GM12878 (cell line): ENCODE results near the gene ABHD6. TPM values are rescaled to one million over a fixed set of nuclear protein-coding genes. Genes with fewer than 3 reads are reported as not detected.

Experiments used
- ATAC-seq: fragments of 200-7000 bp; cut with Tn5 transposase; 3 replicates; pipeline ENCODE4 v1.9.1; 2020; ENCODE audit warnings: mild to moderate bottlenecking, moderate library complexity
- BruUV-seq: library from RNA; stranded (reverse); fragments of 400-500 nt; replicated peaks from 2 replicates; lab custom pipeline; 2021; lab: Mats Ljungman, UMichigan
- CTCF ChIA-PET: fragments of 300-600 bp; sonication (Branson Sonifier 250); formaldehyde crosslinking; extraction: SDS; loops from one replicate; lab custom pipeline; 2021; ENCODE audit warnings: inconsistent platforms; lab: Yijun Ruan, JAX
- POLR2A ChIA-PET: fragments of 350-600 bp; formaldehyde crosslinking; extraction: SDS; loops from one replicate; lab custom pipeline; 2021; ENCODE audit warnings: inconsistent platforms; lab: Charles Lee
- RAD21 ChIA-PET: fragments of 300-600 bp; sonication (Branson Sonifier 250); formaldehyde crosslinking; loops from one replicate; lab custom pipeline; 2023; ENCODE audit warnings: antibody characterized with exemption; ENCODE audit not compliant: unreplicated experiment; lab: Charles Lee
- SMC1A ChIA-PET: fragments of 300-600 bp; sonication (Branson Sonifier 250); formaldehyde crosslinking; loops from one replicate; lab custom pipeline; 2023; ENCODE audit not compliant: unreplicated experiment, uncharacterized antibody; lab: Charles Lee
- DNase-seq: peaks from one replicate; pipeline ENCODE4 v3.0.0-alpha.2; 2011; ENCODE audit warnings: low read depth, low spot score
- FAIRE-seq: peaks from 3 replicates; lab custom pipeline; 2011; peaks lifted over from hg19 to GRCh38; lab: Jason Lieb, UNC
- H2AFZ ChIP-seq: 2 replicates; pipeline ENCODE4 v1.6.0; 2011; ENCODE audit warnings: low read depth, low read length, control low read depth; ENCODE audit not compliant: control insufficient read depth
- H3K27ac ChIP-seq: 2 replicates; pipeline ENCODE4 v1.5.1; 2011; ENCODE audit warnings: control low read depth; ENCODE audit not compliant: control insufficient read depth, insufficient read depth
- H3K27me3 ChIP-seq, 2 experiments: replicated peaks in 1 of 2; 2 replicates each; pipeline versions ENCODE4 v1.6.0 to v1.6.1; 2011; ENCODE audit warnings: low read length in 1 of 2; ENCODE audit not compliant: control insufficient read depth in 2 of 2, insufficient read depth in 2 of 2
- H3K36me3 ChIP-seq, 2 experiments: 2 replicates each; pipeline ENCODE4 v1.5.1; 2011; ENCODE audit warnings: low read length in 1 of 2; ENCODE audit not compliant: control insufficient read depth in 2 of 2, insufficient read depth in 2 of 2
- H3K4me1 ChIP-seq: 2 replicates; pipeline ENCODE4 v1.6.1; 2011; ENCODE audit warnings: mild to moderate bottlenecking, low read length, moderate library complexity, mixed read lengths; ENCODE audit not compliant: control insufficient read depth, insufficient read depth
- H3K4me2 ChIP-seq: 2 replicates; pipeline ENCODE4 v1.6.0; 2011; ENCODE audit warnings: control low read depth; ENCODE audit not compliant: control insufficient read depth, insufficient read depth
- H3K4me3 ChIP-seq: fragments of 200-600 bp; sonication (generic); 2 replicates; pipeline ENCODE4 v1.5.1; 2016
- H3K79me2 ChIP-seq: 2 replicates; pipeline ENCODE4 v1.6.0; 2011; ENCODE audit warnings: low read length; ENCODE audit not compliant: control insufficient read depth, insufficient read depth
- H3K9ac ChIP-seq: 2 replicates; pipeline ENCODE4 v1.8.0; 2011; ENCODE audit warnings: low read length, control low read depth, mixed read lengths; ENCODE audit not compliant: control insufficient read depth, insufficient read depth
- H3K9me3 ChIP-seq: replicated peaks from 3 replicates; pipeline ENCODE4 v1.5.1; 2011; ENCODE audit warnings: mild to moderate bottlenecking, low read length; ENCODE audit not compliant: control insufficient read depth, insufficient read depth
- H4K20me1 ChIP-seq: 2 replicates; pipeline ENCODE4 v1.6.0; 2011; ENCODE audit not compliant: control insufficient read depth, insufficient read depth
- CREM ChIP-seq: IDR thresholded peaks from 2 replicates; pipeline ENCODE4 v1.6.1; 2014; ENCODE audit warnings: antibody characterized with exemption, low read depth
- DPF2 ChIP-seq: fragments of 450-650 bp; IDR thresholded peaks from 2 replicates; pipeline ENCODE4 v1.6.1; 2017; ENCODE audit warnings: mild to moderate bottlenecking
- IKZF1 ChIP-seq: fragments of 450-650 bp; conservative IDR thresholded peaks from 2 replicates; pipeline ENCODE4 v1.6.1; 2017; ENCODE audit warnings: antibody characterized with exemption, mild to moderate bottlenecking
- LARP7 ChIP-seq: fragments of 450-650 bp; IDR thresholded peaks from 2 replicates; pipeline ENCODE4 v1.6.1; 2017; ENCODE audit warnings: mild to moderate bottlenecking
- NBN ChIP-seq: fragments of 450-650 bp; IDR thresholded peaks from 2 replicates; pipeline ENCODE4 v1.6.1; 2016
- TBL1XR1 ChIP-seq: IDR thresholded peaks from 2 replicates; pipeline ENCODE4 v1.6.1; 2012; ENCODE audit warnings: low read depth, low read length, improper control_type of control experiment
- ZSCAN29 ChIP-seq: fragments of 450-650 bp; IDR thresholded peaks from 2 replicates; pipeline ENCODE4 v1.6.1; 2017; ENCODE audit warnings: mild to moderate bottlenecking, moderate library complexity
- in situ Hi-C: fragments of 300-500 bp; cut with MboI; formaldehyde crosslinking; loops from 9 replicates; pipeline ENCODE4 v1.14.3; 2018; ENCODE audit warnings: mixed read lengths
- intact Hi-C: fragments of 100-400 bp; cut with micrococcal nuclease; formaldehyde crosslinking; loops from one replicate; pipeline ENCODE4 v1.14.2; 2022; ENCODE audit not compliant: unreplicated experiment
- polyA plus RNA-seq, 11 experiments: library from polyadenylated mRNA; depleted of rRNA in 4 of 11; unstranded in 6 of 11; stranded (reverse) in 5 of 11; fragments of >200 nt; fragmentation: Nextera tagmentation in 4 of 11; fragmentation: Illumina TruSeq in 1 of 11; extraction: Ambion mirVana in 4 of 11; extraction: Trizol in 1 of 11; gene quantifications; 1 replicate in 1 of 11; 2 replicates in 10 of 11; pipeline versions ENCODE4 v1.2.1 to v1.2.3, GENCODE V29; 2011 to 2016; ENCODE audit warnings: inconsistent platforms in 2 of 11, missing spikeins in 2 of 11, low read depth in 1 of 11
- total RNA-seq, 4 experiments: library from RNA; depleted of rRNA in 3 of 4; stranded (reverse); fragments of >200 nt in 3 of 4; fragmentation: Illumina TruSeq in 1 of 4; extraction: Trizol in 1 of 4; gene quantifications; 2 replicates each; pipeline versions ENCODE4 v1.2.1 to v1.2.3, GENCODE V29; 2013 to 2021
- TF ChIP-seq, protein P1 (sequence below): IDR thresholded peaks from 2 replicates; pipeline ENCODE4 v1.6.1; 2011; ENCODE audit warnings: borderline replicate concordance, low read depth, mild to moderate bottlenecking, moderate library complexity, mixed read lengths, low read length; ENCODE audit not compliant: insufficient read depth; ENCODE audit errors: extremely low read length
- TF ChIP-seq, protein P2 (sequence below): IDR thresholded peaks from 2 replicates; pipeline ENCODE4 v1.6.1; 2012; ENCODE audit warnings: mild to moderate bottlenecking, low read depth, low read length
- TF ChIP-seq, protein P3 (sequence below): fragments of 450-650 bp; IDR thresholded peaks from 2 replicates; pipeline ENCODE4 v1.6.1; 2017; ENCODE audit warnings: mild to moderate bottlenecking, moderate library complexity

The ABHD6 gene
- total and polyA plus RNA-seq, 10 of the 15 experiments (the other 5 are each of a cell fraction or from before 2014, with no cell fraction given), result 1.4 to 33.2 (median 3.2) TPM

DNA sequence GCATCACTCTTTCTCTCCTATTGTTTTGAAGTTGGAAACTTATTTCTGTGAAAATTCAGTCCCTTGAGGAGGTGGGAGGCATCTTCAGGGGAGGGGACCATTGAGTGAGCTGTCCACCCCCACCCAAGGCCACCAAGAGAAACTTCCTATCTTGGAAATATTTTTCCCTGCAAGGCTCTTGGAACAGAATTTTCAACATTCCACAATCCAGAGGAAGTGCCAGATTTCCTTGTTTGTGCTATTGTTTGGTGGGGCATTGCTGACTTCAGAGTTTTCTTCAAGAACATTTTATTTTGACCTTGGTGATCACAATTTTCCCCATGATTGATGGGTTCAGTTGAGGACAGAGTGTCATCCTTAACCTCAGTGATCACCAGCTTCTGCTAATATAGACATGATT lies 38.8 kb upstream of the ABHD6 start:
- DNase-seq (no peak), ATAC-seq (no peak), FAIRE-seq (no peak)
- CTCF ChIA-PET, result interaction anchor here (1.6 to 25.2 kb wide), 2 partner anchors 10 to 15 kb away, joined by 4 to 655 read pairs; partner anchors contain the start of gene DNASE1L3
- H3K4me2 ChIP-seq, result no peak overlapping the region
- TF ChIP-seq CREM, result no peak
- TF ChIP-seq NBN, result no peak
- TF ChIP-seq, protein P1, sequence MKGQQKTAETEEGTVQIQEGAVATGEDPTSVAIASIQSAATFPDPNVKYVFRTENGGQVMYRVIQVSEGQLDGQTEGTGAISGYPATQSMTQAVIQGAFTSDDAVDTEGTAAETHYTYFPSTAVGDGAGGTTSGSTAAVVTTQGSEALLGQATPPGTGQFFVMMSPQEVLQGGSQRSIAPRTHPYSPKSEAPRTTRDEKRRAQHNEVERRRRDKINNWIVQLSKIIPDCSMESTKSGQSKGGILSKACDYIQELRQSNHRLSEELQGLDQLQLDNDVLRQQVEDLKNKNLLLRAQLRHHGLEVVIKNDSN, result no peak
- TF ChIP-seq IKZF1, result no peak
- TF ChIP-seq, protein P2, sequence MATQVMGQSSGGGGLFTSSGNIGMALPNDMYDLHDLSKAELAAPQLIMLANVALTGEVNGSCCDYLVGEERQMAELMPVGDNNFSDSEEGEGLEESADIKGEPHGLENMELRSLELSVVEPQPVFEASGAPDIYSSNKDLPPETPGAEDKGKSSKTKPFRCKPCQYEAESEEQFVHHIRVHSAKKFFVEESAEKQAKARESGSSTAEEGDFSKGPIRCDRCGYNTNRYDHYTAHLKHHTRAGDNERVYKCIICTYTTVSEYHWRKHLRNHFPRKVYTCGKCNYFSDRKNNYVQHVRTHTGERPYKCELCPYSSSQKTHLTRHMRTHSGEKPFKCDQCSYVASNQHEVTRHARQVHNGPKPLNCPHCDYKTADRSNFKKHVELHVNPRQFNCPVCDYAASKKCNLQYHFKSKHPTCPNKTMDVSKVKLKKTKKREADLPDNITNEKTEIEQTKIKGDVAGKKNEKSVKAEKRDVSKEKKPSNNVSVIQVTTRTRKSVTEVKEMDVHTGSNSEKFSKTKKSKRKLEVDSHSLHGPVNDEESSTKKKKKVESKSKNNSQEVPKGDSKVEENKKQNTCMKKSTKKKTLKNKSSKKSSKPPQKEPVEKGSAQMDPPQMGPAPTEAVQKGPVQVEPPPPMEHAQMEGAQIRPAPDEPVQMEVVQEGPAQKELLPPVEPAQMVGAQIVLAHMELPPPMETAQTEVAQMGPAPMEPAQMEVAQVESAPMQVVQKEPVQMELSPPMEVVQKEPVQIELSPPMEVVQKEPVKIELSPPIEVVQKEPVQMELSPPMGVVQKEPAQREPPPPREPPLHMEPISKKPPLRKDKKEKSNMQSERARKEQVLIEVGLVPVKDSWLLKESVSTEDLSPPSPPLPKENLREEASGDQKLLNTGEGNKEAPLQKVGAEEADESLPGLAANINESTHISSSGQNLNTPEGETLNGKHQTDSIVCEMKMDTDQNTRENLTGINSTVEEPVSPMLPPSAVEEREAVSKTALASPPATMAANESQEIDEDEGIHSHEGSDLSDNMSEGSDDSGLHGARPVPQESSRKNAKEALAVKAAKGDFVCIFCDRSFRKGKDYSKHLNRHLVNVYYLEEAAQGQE, result no peak
- no peak for TF ChIP-seq ZSCAN29
- TF ChIP-seq, protein P3, sequence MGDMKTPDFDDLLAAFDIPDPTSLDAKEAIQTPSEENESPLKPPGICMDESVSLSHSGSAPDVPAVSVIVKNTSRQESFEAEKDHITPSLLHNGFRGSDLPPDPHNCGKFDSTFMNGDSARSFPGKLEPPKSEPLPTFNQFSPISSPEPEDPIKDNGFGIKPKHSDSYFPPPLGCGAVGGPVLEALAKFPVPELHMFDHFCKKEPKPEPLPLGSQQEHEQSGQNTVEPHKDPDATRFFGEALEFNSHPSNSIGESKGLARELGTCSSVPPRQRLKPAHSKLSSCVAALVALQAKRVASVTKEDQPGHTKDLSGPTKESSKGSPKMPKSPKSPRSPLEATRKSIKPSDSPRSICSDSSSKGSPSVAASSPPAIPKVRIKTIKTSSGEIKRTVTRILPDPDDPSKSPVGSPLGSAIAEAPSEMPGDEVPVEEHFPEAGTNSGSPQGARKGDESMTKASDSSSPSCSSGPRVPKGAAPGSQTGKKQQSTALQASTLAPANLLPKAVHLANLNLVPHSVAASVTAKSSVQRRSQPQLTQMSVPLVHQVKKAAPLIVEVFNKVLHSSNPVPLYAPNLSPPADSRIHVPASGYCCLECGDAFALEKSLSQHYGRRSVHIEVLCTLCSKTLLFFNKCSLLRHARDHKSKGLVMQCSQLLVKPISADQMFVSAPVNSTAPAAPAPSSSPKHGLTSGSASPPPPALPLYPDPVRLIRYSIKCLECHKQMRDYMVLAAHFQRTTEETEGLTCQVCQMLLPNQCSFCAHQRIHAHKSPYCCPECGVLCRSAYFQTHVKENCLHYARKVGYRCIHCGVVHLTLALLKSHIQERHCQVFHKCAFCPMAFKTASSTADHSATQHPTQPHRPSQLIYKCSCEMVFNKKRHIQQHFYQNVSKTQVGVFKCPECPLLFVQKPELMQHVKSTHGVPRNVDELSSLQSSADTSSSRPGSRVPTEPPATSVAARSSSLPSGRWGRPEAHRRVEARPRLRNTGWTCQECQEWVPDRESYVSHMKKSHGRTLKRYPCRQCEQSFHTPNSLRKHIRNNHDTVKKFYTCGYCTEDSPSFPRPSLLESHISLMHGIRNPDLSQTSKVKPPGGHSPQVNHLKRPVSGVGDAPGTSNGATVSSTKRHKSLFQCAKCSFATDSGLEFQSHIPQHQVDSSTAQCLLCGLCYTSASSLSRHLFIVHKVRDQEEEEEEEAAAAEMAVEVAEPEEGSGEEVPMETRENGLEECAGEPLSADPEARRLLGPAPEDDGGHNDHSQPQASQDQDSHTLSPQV, result no peak
- no peak for TF ChIP-seq LARP7
- TF ChIP-seq TBL1XR1, result no peak
- no peak for TF ChIP-seq DPF2
- TF ChIP-seq, all 136 proteins: peak for 0
- no TSS peak for BruUV-seq
- peaks cover 0 to 1% of the 10 kb centered on the region in 2 experiments; a peak in 2 of 4 replicates for H3K36me3 ChIP-seq
- ChIA-PET RAD21 (interaction anchor here (1.7 to 8.1 kb wide), 3 partner anchors 15 to 103 kb away, joined by 4 to 285 read pairs (median 33); partner anchors contain the start of gene DNASE1L3), SMC1A (interaction anchor here (6.0 to 12.6 kb wide), 2 partner anchors 15 to 34 kb away, joined by 67 to 510 read pairs; partner anchors contain the start of gene DNASE1L3), POLR2A (interaction anchor here (0.5 to 17.1 kb wide), 3 partner anchors 13 to 307 kb away, joined by 3 to 491 read pairs (median 72); partner anchors contain the start of gene DNASE1L3)
- peaks cover 46% of the 10 kb centered on the region for H3K4me1 ChIP-seq
- peaks cover 16% of the 10 kb centered on the region for H3K9me3 ChIP-seq
- intact Hi-C loops, result no loop called here
- H3K27me3 ChIP-seq, result no peaks in the 10 kb centered on the region
- H4K20me1 ChIP-seq, result no peaks in the 10 kb centered on the region
- no peak overlapping the region for H3K4me3 ChIP-seq
- in situ Hi-C loops, result no loop called here
- H2AFZ ChIP-seq, result no peak overlapping the region
- no peaks in the 10 kb centered on the region; the same call in 1 of the 2 replicates for H3K79me2 ChIP-seq
- no peak overlapping the region for H3K27ac ChIP-seq
- no peak overlapping the region for H3K9ac ChIP-seq
